GM19467 (cell line): ENCODE measurements around the gene DOLPP1.

Experiments used
- ATAC-seq: cut with Tn5 transposase; IDR thresholded peaks from one replicate; pipeline ENCODE4 v1.9.1; 2021; ENCODE audit warnings: mild to moderate bottlenecking, moderate library complexity; ENCODE audit not compliant: unreplicated experiment

Gene DOLPP1

GRCh38 chr9:129063061-129063460 lies 17.9 kb upstream of the DOLPP1 start:
- ATAC-seq, result no peak

DNA sequence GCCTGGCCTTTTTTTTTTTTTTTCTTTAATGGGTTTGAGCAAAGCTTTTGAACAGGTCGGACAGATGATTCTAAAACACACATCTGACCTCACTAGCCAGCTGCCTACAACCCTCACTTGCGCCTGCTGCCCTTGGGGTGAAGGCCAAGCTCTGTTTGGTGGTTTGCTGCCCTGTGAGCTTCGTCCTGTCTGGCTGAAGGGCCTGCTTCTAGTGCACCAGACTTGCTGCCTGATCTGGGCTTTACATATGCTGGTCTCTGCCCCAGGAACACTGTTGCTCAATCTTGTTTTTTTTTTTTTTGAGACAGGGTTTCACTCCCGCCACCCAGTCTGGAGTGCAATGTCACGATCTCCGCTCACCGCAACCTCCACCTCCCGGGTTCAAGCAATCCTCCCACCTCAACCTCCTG lies 16.4 kb upstream of the DOLPP1 start:
- no peak for ATAC-seq

DNA sequence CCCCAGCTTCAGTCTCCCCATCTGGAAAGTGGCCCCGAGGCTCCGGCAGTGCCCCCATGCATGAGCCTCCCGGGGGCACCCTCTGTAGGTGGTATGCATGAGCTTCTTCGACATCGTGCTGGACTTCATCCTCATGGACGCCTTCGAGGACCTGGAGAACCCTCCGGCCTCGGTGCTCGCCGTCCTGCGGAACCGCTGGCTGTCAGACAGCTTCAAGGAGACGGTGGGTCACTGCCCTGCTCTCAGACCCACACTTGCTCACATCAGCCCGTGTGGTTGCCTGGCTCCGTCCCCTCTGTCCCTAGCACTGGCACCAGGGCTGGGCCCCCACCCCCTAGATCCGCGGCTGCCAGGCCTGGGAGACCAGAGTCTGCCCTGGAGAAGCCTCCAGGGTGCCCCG lies 12.8 kb upstream of the DOLPP1 start:
- no peak for ATAC-seq

- ATAC-seq, result peak; percentile 64
Observed at GRCh38 chr9:129068990-129069861, 11.7 kb upstream of the DOLPP1 start.

GRCh38 chr9:129069862-129070641 lies 10.9 kb upstream of the DOLPP1 start:
- no peak for ATAC-seq

DNA sequence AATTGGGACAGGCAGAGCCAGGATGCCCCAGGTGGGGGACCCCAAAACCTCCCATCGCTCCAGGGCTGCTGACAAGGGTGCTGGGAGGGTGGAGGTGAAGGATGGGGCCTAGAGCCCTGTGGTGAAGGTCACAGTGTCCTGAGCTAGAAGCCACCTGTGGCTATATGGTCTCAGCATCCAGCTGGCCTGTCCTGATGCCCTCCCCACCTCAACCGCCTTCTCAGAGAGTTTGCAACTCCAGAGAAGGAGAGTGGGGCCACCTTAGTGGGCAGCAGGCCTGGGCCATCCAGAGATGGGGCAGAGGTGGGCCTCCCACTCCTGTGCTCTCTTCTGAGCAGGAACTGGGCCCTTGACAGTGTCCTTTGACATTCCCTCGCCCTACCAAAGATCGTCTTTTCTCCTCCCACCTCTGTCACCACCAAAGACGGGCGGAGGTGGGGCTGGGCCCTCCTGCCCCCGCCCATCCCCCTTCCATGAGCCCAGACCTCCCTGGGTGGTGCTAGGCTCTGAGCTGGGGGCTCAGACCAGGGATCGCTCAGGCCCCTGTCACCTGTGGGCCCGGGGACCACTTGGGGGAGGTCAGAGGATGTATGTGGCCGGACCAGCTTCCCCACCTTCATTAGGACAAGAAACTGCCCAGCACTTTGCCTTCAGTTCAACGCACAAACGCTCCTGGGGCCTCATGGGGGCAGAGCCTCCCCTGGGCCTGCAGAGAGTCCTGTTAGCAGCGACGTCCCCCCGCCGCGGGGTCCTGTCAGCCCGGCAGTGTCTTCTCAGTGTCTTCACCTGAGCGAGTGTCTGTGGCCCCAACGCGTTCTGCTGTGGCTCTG lies 10.0 kb upstream of the DOLPP1 start:
- no peak for ATAC-seq

- no peak for ATAC-seq
Observed at GRCh38 chr9:129071526-129072126, 9.3 kb upstream of the DOLPP1 start.

DNA sequence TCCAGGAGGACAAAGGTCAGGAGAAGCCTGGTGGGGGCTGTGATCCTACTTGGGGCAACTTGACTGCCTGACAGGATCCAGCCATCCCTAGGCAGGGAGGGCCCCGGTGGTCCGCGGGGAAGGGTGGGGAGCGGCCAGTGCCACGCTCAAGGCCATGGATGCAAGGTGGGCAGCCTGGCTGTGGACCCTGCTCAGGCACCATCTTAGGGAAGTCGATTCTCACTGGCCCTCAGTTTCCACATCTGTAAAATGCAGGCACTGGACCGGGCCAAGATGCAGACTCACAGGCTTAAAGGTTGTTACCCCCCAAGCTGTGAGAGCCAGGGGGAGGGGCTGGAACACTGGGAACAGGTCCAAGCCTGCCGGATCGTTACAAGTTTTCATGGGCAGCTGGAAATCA lies 8.7 kb upstream of the DOLPP1 start:
- ATAC-seq, result no peak

- ATAC-seq, result no peak
Observed at GRCh38 chr9:129073404-129073803, 7.5 kb upstream of the DOLPP1 start.

- no peak for ATAC-seq
Observed at GRCh38 chr9:129074106-129074505, 6.8 kb upstream of the DOLPP1 start.

- no peak for ATAC-seq
Observed at GRCh38 chr9:129075996-129076639, 4.8 kb upstream of the DOLPP1 start.

DNA sequence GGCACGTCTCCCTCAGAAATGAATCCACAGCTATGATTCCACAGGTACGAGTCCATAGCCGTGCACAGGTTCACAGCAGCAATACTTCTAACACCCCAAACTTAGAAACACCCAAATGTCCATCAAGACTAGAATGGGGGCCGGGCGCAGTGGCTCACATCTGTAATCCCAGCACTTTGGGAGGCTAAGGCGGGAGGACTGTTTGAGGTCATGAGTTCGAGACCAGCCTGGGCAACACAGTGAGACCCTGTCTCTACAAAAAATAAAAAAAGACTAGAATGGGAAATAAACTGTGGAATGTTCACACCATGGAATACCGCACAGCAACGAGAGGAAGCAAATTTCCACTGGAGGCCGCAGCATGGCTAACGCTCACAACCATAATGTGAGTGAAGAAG lies 4.3 kb upstream of the DOLPP1 start:
- no peak for ATAC-seq

DNA sequence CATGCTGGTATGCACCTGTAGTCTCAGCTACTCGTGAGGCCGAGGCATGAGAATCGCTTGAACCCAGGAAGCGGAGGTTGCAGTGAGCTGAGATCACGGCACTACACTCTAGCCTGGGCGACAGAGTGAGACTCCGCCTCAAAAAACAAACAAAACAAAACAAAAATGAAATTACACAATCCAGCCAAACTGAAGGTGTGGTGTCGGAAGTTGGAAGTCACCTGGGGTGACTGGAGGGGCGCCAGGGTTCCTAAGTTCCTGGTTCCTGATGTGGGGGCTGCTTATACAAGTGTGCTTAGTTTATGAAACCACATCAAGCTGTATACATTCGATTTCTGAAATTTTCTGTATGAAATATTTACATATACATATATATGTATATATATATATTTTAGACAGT lies 3.7 kb upstream of the DOLPP1 start:
- ATAC-seq, result no peak

GRCh38 chr9:129078691-129079503 lies 2.0 kb upstream of the DOLPP1 start:
- ATAC-seq, result no peak

DNA sequence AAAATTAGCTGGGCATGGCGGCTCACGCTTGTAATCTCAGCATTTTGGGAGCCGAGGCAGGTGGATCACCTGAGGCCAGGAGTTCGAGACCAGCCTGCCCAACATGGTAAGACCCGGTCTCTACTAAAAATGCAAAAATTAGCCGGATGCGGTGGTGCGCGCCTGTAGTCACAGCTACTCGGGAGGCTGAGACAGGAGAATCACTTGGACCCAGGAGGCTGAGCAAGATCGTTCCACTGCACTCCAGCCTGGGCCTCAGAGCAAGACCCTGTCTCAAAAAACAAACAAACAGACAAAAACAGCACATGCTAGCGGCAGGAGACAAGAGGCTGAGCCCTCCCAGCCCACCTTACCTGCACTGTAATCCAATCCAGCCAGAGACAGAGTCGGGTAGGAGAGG lies 1.1 kb upstream of the DOLPP1 start:
- no peak for ATAC-seq

GRCh38 chr9:129080298-129080600 lies 662 bp upstream of the DOLPP1 start:
- ATAC-seq, result no peak

- ATAC-seq, result no peak
Observed at GRCh38 chr9:129081388-129081904, 535 bp downstream of the DOLPP1 start.

- ATAC-seq, result no peak
Observed at GRCh38 chr9:129084087-129084486, 3.2 kb downstream of the DOLPP1 start.

DNA sequence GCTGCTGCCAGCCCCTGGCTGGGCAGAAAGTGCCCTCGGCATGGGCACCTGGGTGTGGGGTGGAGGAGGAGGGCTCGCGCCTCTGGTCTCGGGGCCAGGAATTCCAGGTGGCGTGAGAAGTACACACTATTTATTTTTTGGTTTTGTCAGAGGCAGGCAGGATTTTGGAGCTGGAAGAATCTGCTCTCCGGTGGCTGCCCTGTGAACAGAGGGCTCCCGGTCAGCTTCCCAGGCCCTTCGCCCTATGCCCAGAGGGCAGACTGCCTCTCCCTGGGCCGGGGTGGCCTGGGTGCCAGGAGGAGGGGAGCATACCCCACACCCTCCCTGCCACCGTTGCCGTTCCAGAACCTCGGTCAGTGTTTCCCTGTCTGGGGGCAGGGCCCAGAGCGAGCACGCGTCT lies 8.3 kb downstream of the DOLPP1 start:
- ATAC-seq, result no peak
